H9 (cell line): ENCODE data around the gene HK2. TPM values are rescaled to one million over a fixed set of nuclear protein-coding genes. Genes with fewer than 3 reads are reported as not detected.

Experiments used
- DNase-seq: peaks from one replicate; pipeline ENCODE4 v3.0.0-alpha.2; 2017
- H2AFZ ChIP-seq: one replicate; pipeline ENCODE4 v1.6.1; 2013; ENCODE audit warnings: mild to moderate bottlenecking, low read length, control low read depth, moderate library complexity
- H2AK5ac ChIP-seq: 2 replicates; pipeline ENCODE4 v1.6.1; 2013; ENCODE audit warnings: low read length, control low read depth, mixed read lengths; ENCODE audit not compliant: insufficient read length
- H2BK120ac ChIP-seq: one replicate; pipeline ENCODE4 v1.6.1; 2013; ENCODE audit warnings: low read depth, mild to moderate bottlenecking, low read length, control low read depth, inconsistent platforms; ENCODE audit not compliant: poor library complexity, severe bottlenecking
- H2BK12ac ChIP-seq: 2 replicates; pipeline ENCODE4 v1.6.1; 2013; ENCODE audit warnings: low read length, control low read depth, mixed read lengths, low read depth; ENCODE audit not compliant: insufficient read length
- H2BK15ac ChIP-seq: 2 replicates; pipeline ENCODE4 v1.6.1; 2013; ENCODE audit warnings: low read depth, low read length, control low read depth
- H2BK20ac ChIP-seq: one replicate; pipeline ENCODE4 v1.6.1; 2013; ENCODE audit warnings: low read depth, mild to moderate bottlenecking, low read length, control low read depth, inconsistent platforms; ENCODE audit not compliant: poor library complexity, severe bottlenecking
- H2BK5ac ChIP-seq: 2 replicates; pipeline ENCODE4 v1.6.1; 2013; ENCODE audit warnings: low read length, control low read depth, mixed read lengths; ENCODE audit not compliant: insufficient read length
- H3K14ac ChIP-seq: 2 replicates; pipeline ENCODE4 v1.6.1; 2013; ENCODE audit warnings: low read length, control low read depth; ENCODE audit not compliant: insufficient read depth
- H3K18ac ChIP-seq: 2 replicates; pipeline ENCODE4 v1.6.1; 2013; ENCODE audit warnings: low read depth, mild to moderate bottlenecking, mixed read lengths, low read length, control low read depth; ENCODE audit not compliant: insufficient read length
- H3K23ac ChIP-seq: 2 replicates; pipeline ENCODE4 v1.6.1; 2013; ENCODE audit warnings: low read length, control low read depth, mixed read lengths, low read depth; ENCODE audit not compliant: insufficient read length
- H3K23me2 ChIP-seq: 2 replicates; pipeline ENCODE4 v1.6.1; 2013; ENCODE audit warnings: low read depth, mild to moderate bottlenecking, mixed read lengths, low read length, control low read depth; ENCODE audit not compliant: insufficient read length, poor library complexity, severe bottlenecking
- H3K27ac ChIP-seq: 2 replicates; pipeline ENCODE4 v1.5.1; 2013; ENCODE audit warnings: low read length, control low read depth, mixed read lengths, low read depth; ENCODE audit not compliant: insufficient read length
- H3K27me3 ChIP-seq: 2 replicates; pipeline ENCODE4 v1.6.1; 2013; ENCODE audit warnings: low read length, control low read depth, inconsistent platforms; ENCODE audit not compliant: insufficient read depth
- H3K4ac ChIP-seq: 2 replicates; pipeline ENCODE4 v1.6.1; 2013; ENCODE audit warnings: low read depth, mild to moderate bottlenecking, control low read depth, inconsistent platforms, low read length, moderate library complexity
- H3K4me1 ChIP-seq: 2 replicates; pipeline ENCODE4 v1.6.1; 2013; ENCODE audit warnings: low read length, control low read depth, inconsistent platforms; ENCODE audit not compliant: insufficient read depth
- H3K4me2 ChIP-seq: 2 replicates; pipeline ENCODE4 v1.6.1; 2013; ENCODE audit warnings: low read length, control low read depth, mixed read lengths; ENCODE audit not compliant: insufficient read length, insufficient read depth
- H3K56ac ChIP-seq: 2 replicates; pipeline ENCODE4 v1.6.1; 2013; ENCODE audit warnings: low read depth, mild to moderate bottlenecking, mixed read lengths, low read length, control low read depth; ENCODE audit not compliant: insufficient read length
- H3K79me1 ChIP-seq: 2 replicates; pipeline ENCODE4 v1.6.1; 2013; ENCODE audit warnings: low read depth, mild to moderate bottlenecking, moderate library complexity, low read length, control low read depth, inconsistent platforms; ENCODE audit not compliant: insufficient read depth, poor library complexity, severe bottlenecking
- H3K79me2 ChIP-seq: 2 replicates; pipeline ENCODE4 v1.6.1; 2013; ENCODE audit warnings: low read length, control low read depth, inconsistent platforms; ENCODE audit not compliant: insufficient read depth
- H3K9ac ChIP-seq: 2 replicates; pipeline ENCODE4 v1.6.1; 2013; ENCODE audit warnings: low read length, control low read depth, mixed read lengths; ENCODE audit not compliant: insufficient read length; ENCODE audit errors: extremely low read depth
- H3K9me3 ChIP-seq: one replicate; pipeline ENCODE4 v1.6.1; 2013; ENCODE audit warnings: low read depth, low read length, inconsistent platforms; ENCODE audit not compliant: control insufficient read depth
- H3T11ph ChIP-seq: one replicate; pipeline ENCODE4 v1.6.1; 2013; ENCODE audit warnings: mild to moderate bottlenecking, low read length, control low read depth, inconsistent platforms
- H4K20me1 ChIP-seq: one replicate; pipeline ENCODE4 v1.6.1; 2013; ENCODE audit not compliant: control insufficient read depth, insufficient read length, insufficient read depth
- H4K5ac ChIP-seq: 2 replicates; pipeline ENCODE4 v1.6.1; 2013; ENCODE audit warnings: low read depth, mild to moderate bottlenecking, mixed read lengths, low read length, control low read depth; ENCODE audit not compliant: insufficient read length
- H4K8ac ChIP-seq: replicated peaks from 2 replicates; pipeline ENCODE4 v1.6.1; 2013; ENCODE audit warnings: low read length, control low read depth, mixed read lengths, low read depth; ENCODE audit not compliant: insufficient read length
- H4K91ac ChIP-seq: 2 replicates; pipeline ENCODE4 v1.6.1; 2013; ENCODE audit warnings: low read depth, mild to moderate bottlenecking, moderate library complexity, mixed read lengths, low read length, control low read depth; ENCODE audit not compliant: insufficient read length
- H3K27ac Mint-ChIP-seq, 3 experiments: 2 replicates in 2 of 3; 3 replicates in 1 of 3; pipeline ENCODE4 v1.8.0; 2020 to 2021; ENCODE audit warnings: mixed read lengths in 3 of 3, mild to moderate bottlenecking in 1 of 3, moderate library complexity in 1 of 3
- H3K27me3 Mint-ChIP-seq: 2 replicates; pipeline ENCODE4 v1.8.0; 2021; ENCODE audit warnings: low read depth, mild to moderate bottlenecking, moderate library complexity, mixed read lengths
- H3K36me3 Mint-ChIP-seq, 3 experiments: 2 replicates in 2 of 3; 3 replicates in 1 of 3; pipeline ENCODE4 v1.8.0; 2020 to 2021; ENCODE audit warnings: low read depth in 3 of 3, mixed read lengths in 3 of 3; ENCODE audit not compliant: insufficient read depth in 1 of 3
- H3K4me1 Mint-ChIP-seq, 2 experiments: 2 replicates each; pipeline ENCODE4 v1.8.0; 2020; ENCODE audit warnings: mixed read lengths in 2 of 2
- H3K4me3 Mint-ChIP-seq, 2 experiments: 2 replicates in 1 of 2; 3 replicates in 1 of 2; pipeline ENCODE4 v1.8.0; 2020 to 2021; ENCODE audit warnings: mild to moderate bottlenecking in 2 of 2, mixed read lengths in 2 of 2, moderate library complexity in 1 of 2
- H3K9me3 Mint-ChIP-seq, 2 experiments: 2 replicates in 1 of 2; 3 replicates in 1 of 2; pipeline ENCODE4 v1.8.0; 2020; ENCODE audit warnings: mild to moderate bottlenecking in 2 of 2, mixed read lengths in 2 of 2, moderate library complexity in 1 of 2
- WGBS: extraction: QIAGEN DNeasy Blood & Tissue Kit; methylation state at CpG from one replicate; pipeline ENCODE4 v1.1.7; 2013; ENCODE audit warnings: missing lambda C conversion rate, low lambda C conversion rate, mixed read lengths; ENCODE audit not compliant: insufficient read length; ENCODE audit errors: extremely low coverage; 5-methylcytosine and 5-hydroxymethylcytosine counted together
- total RNA-seq: library from RNA; stranded (reverse); gene quantifications from 2 replicates; pipeline ENCODE4 v1.2.1, GENCODE V29; 2021
- TF ChIP-seq, protein P1 (sequence below): fragments of 200-600 bp; sonication (generic); conservative IDR thresholded peaks from 3 replicates; pipeline ENCODE4 v1.8.0; 2021; ENCODE audit warnings: antibody characterized with exemption, mild to moderate bottlenecking

The HK2 gene
- total RNA-seq, 1 experiment from 2014 or later, result 54.3 TPM

- no peak overlapping the region for H4K8ac ChIP-seq
- H3K27ac ChIP-seq, result no peak overlapping the region
- H2BK20ac ChIP-seq, result no peak overlapping the region
- no peak overlapping the region for H2AK5ac ChIP-seq
- no peak overlapping the region for H3T11ph ChIP-seq
- H3K9me3 ChIP-seq, result no peaks in the 10 kb centered on the region
- no peaks in the 10 kb centered on the region for H3K23me2 ChIP-seq
- DNase-seq, result no peak
- H3K4me2 ChIP-seq, result no peak overlapping the region
- Mint-ChIP-seq H3K9me3 (peaks cover 0 to 5% of the 10 kb centered on the region in 2 experiments; a peak in 3 of 5 replicates), H3K27ac (no peak overlapping the region), H3K4me3 (no peak overlapping the region), H3K36me3 (peaks cover 52 to 77% (median 65%) of the 10 kb centered on the region in 3 experiments), H3K4me1 (peaks cover 21% of the 10 kb centered on the region in 2 experiments), H3K27me3 (no peaks in the 10 kb centered on the region)
- no peaks in the 10 kb centered on the region for H3K79me1 ChIP-seq
- H2BK5ac ChIP-seq, result no peak overlapping the region
- no peak overlapping the region for H3K14ac ChIP-seq
- H3K4me1 ChIP-seq, result no peaks in the 10 kb centered on the region
- no CpG with 5 or more reads among the region's 5 CpGs for WGBS
- no peak overlapping the region for H3K56ac ChIP-seq
- H4K20me1 ChIP-seq, result no peaks in the 10 kb centered on the region
- TF ChIP-seq, protein P1, sequence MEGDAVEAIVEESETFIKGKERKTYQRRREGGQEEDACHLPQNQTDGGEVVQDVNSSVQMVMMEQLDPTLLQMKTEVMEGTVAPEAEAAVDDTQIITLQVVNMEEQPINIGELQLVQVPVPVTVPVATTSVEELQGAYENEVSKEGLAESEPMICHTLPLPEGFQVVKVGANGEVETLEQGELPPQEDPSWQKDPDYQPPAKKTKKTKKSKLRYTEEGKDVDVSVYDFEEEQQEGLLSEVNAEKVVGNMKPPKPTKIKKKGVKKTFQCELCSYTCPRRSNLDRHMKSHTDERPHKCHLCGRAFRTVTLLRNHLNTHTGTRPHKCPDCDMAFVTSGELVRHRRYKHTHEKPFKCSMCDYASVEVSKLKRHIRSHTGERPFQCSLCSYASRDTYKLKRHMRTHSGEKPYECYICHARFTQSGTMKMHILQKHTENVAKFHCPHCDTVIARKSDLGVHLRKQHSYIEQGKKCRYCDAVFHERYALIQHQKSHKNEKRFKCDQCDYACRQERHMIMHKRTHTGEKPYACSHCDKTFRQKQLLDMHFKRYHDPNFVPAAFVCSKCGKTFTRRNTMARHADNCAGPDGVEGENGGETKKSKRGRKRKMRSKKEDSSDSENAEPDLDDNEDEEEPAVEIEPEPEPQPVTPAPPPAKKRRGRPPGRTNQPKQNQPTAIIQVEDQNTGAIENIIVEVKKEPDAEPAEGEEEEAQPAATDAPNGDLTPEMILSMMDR, result no peak
- no peak overlapping the region for H2BK15ac ChIP-seq
- no peaks in the 10 kb centered on the region for H3K27me3 ChIP-seq
- H2BK120ac ChIP-seq, result no peak overlapping the region
- H3K23ac ChIP-seq, result no peak overlapping the region
- no peaks in the 10 kb centered on the region for H3K79me2 ChIP-seq
- H3K4ac ChIP-seq, result no peak overlapping the region
- H3K9ac ChIP-seq, result no peak overlapping the region
- no peak overlapping the region for H2AFZ ChIP-seq
- H4K91ac ChIP-seq, result no peak overlapping the region
- H2BK12ac ChIP-seq, result no peak overlapping the region
- no peak overlapping the region for H3K18ac ChIP-seq
- no peak overlapping the region for H4K5ac ChIP-seq
These were observed 59.4 kb downstream of the HK2 start for GRCh38 chr2:74893332-74893731.
